HG03520 (cell line): ENCODE results near the gene LRFN4.

Source experiments
- ATAC-seq: cut with Tn5 transposase; IDR thresholded peaks from one replicate; pipeline ENCODE4 v1.9.1; 2021; ENCODE audit warnings: mild to moderate bottlenecking, moderate library complexity; ENCODE audit not compliant: unreplicated experiment

Gene LRFN4

GRCh38 chr11:66858186-66858938 lies 1.5 kb downstream of the LRFN4 start:
- no peak for ATAC-seq

GRCh38 chr11:66858939-66859685 lies 2.2 kb downstream of the LRFN4 start:
- no peak for ATAC-seq

DNA sequence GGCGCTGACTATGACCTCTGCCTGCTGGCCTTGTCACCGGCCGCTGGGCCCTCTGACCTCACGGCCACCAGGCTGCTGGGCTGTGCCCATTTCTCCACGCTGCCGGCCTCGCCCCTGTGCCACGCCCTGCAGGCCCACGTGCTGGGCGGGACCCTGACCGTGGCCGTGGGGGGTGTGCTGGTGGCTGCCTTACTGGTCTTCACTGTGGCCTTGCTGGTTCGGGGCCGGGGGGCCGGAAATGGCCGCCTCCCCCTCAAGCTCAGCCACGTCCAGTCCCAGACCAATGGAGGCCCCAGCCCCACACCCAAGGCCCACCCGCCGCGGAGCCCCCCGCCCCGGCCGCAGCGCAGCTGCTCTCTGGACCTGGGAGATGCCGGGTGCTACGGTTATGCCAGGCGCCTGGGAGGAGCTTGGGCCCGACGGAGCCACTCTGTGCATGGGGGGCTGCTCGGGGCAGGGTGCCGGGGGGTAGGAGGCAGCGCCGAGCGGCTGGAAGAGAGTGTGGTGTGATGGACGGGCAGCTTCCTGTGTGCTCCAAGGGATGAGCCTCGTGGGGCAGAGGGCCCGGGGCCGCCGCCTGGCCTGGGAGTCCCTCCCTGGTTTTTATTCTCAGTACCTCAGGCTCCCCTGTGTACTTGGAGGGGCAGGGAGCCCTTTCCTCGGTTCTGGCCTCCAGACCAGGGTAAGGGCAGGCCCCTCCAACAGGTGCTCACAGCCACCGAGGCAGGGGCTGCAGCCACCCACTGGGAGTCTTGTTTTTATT lies 3.0 kb downstream of the LRFN4 start:
- ATAC-seq = no peak

DNA sequence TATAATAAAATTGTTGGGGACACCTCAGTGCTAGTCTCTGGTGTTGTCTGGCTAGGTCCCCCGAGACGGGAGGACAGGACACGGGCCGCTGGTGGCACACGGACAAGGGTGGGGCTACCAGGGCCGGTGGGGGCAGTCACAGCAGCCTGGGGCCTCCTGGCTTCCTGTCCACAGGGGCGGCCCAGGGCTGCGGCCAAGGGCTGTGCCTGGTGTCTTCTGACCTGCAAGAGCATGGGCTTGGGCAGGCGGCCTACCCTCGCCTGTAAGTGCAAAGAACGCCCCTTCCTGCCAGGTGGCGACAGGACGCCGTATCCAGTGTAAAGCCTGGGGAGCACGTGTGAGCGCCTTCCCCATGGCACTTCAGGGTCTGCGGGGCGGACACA lies 3.6 kb downstream of the LRFN4 start:
- ATAC-seq = no peak

DNA sequence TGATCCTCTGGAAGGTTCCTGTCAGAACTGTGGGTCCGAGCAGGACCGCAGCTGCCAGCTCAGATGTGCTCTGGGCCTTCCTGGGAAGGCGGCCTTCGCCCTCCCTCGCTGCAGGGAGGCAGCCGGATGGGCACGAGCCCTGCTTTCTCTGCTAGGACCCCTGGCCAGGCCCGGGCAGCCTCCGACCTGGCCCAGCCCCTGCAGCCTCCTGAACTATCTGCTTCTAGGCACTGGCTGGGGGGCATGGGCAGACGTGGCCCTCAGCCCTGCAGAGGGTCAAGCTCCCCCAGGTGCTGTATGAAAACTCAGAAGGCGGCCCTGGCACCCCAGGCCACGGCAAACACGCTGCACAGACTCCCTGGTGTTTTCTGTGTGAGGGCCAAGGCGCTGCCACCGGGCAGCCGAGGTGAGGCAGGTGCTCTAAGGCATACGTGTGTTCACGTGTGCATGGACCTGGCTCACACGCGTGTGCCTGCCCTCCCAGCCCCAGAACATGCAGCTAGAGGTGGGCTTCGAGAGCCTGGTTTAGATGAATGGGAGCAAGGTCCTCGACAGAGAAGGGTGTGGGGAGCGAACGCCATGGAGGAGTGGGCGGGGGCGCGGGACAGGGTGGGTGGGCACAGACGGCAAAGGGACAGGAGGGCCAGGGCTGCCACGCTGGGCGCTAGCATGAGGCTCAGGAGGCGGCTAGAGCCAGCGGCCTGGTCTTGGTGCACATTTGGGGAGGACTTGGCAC lies 4.3 kb downstream of the LRFN4 start:
- ATAC-seq = no peak

DNA sequence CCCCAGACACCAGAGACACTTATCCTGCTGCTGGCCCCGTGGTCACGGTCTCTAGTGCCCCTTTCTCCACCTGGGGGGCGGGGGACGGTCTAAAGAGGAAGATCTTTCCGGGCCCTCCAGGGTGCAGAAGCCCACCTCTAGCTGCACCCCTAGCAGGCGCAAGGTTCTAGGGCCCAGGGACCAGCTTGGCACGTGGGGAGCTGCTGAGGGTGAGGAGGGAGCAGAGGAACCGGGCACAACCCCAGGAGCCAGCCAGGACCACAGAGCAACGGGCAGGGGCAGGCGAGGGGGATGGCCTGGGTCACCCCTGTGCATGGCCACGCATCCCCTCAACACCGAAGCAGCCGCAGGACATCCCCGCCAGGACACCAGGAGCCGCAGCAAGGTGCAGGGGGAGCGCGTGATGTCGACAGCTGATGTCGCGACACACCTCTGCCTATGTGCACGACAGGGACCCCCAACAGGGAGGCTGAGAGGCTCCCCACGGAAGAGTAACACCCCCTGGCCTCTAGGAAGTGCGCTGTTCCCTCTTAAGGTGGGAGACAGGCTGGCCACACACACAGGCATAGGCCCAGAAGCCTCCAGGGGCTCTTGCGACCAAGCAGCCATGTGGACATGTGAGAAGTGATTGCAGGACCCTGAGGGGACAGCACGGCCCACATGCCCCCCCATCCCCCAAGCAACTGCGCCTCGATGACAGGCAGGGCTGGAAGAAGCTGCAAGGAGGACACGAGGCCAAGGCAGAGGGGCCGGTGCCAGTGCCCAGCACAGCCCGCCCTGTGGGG lies 5.1 kb downstream of the LRFN4 start:
- no peak for ATAC-seq

- ATAC-seq = no peak
Observed at GRCh38 chr11:66862559-66863037, 5.7 kb downstream of the LRFN4 start.

GRCh38 chr11:66863428-66864125 lies 6.7 kb downstream of the LRFN4 start:
- no peak for ATAC-seq

DNA sequence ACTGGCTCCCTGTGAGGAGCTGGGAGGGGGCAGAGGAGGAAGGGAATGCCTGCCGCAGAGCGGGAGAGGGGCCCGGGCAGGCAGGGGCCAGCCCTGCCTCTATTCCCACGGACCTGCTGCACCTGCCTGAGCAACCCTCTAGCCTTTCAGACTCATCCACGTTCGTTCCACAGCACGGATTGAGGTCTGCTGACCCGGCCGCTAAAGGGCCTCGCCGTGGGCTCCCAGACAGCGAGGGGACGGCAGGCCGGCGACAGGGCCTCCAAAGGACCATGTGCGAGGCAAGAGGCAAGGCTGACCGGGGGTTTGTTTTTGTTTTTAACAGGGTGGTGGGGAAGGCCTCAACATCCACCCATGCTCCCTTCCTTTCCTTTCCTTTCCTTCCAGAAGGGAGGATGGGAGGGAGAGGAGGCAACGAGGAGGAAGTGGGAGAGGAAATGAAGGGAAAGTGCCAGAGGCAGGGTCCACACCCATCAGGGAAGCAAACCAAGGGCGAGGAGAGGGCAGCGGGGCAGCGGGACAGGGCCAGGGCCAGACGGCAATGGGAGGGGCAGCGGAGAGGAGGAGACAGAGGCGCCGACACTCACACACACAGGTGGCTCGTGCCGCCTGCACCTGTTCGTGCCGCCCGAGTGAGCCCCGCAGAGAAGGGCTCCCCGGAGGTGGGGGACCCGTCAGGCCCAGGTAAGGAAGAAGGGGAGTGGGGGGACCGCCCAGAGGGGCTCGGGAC lies 7.5 kb downstream of the LRFN4 start:
- ATAC-seq = no peak

- no peak for ATAC-seq
Observed at GRCh38 chr11:66864924-66865697, 8.2 kb downstream of the LRFN4 start.

GRCh38 chr11:66866007-66866406 lies 9.1 kb downstream of the LRFN4 start:
- ATAC-seq = no peak

- ATAC-seq = no peak
Observed at GRCh38 chr11:66866511-66866986, 9.7 kb downstream of the LRFN4 start.

- no peak for ATAC-seq
Observed at GRCh38 chr11:66867425-66868040, 10.7 kb downstream of the LRFN4 start.

- ATAC-seq = no peak
Observed at GRCh38 chr11:66868082-66868725, 11.3 kb downstream of the LRFN4 start.

DNA sequence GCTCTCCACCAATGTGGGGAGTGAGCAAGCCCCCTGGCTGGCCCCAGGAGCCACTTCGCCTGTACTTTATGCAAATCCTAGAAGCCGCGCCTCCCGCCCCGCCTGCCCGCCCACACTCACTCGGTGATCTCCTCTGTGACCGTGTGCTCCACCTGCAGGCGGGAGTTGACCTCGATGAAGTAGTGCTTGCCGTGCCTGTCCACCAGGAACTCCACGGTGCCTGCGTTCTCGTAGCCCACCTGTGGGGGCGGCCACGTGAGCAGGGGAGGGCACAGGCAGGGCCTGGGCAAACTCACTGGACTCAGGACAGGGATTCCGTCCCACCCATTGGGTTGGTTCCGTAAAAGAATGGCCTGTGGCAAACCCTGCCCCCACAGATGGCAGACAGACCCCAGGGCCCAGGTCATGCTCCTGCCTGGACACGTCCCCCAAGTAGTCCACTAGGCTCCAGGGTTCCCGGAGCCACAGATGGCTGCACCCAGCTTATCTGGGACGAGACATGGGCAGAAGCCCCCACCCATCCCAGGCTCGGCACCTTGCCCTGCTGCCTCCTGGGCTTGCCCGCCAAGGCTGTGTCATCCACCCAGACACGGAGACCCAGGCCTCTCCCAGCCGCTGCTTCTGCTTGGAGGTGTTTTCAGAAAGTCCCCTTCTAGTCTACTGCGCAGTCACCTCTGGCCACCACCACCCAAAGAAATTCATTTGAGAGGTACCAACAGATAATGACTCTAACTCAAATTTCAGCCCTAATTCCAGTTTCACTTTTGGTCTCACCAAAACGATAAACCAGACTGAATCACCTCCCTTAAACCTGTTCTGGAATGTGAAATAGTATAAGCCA lies 12.1 kb downstream of the LRFN4 start:
- ATAC-seq = peak; percentile 74

GRCh38 chr11:66869567-66869870 lies 12.7 kb downstream of the LRFN4 start:
- no peak for ATAC-seq
